22Rv1 (cell line): Measurements from ENCODE around the gene MAP3K5.

Source experiments
- H3K27ac ChIP-seq: fragments of 450-650 bp; 2 replicates; pipeline ENCODE4 v1.5.1; 2017
- ZFX ChIP-seq: fragments of 450-650 bp; IDR thresholded peaks from 2 replicates; pipeline ENCODE4 v1.6.1; 2017; ENCODE audit warnings: antibody characterized with exemption, borderline replicate concordance
- TF ChIP-seq, protein P1 (sequence below): fragments of 450-650 bp; IDR thresholded peaks from 2 replicates; pipeline ENCODE4 v1.5.1; 2017; ENCODE audit warnings: mild to moderate bottlenecking

Gene MAP3K5

DNA sequence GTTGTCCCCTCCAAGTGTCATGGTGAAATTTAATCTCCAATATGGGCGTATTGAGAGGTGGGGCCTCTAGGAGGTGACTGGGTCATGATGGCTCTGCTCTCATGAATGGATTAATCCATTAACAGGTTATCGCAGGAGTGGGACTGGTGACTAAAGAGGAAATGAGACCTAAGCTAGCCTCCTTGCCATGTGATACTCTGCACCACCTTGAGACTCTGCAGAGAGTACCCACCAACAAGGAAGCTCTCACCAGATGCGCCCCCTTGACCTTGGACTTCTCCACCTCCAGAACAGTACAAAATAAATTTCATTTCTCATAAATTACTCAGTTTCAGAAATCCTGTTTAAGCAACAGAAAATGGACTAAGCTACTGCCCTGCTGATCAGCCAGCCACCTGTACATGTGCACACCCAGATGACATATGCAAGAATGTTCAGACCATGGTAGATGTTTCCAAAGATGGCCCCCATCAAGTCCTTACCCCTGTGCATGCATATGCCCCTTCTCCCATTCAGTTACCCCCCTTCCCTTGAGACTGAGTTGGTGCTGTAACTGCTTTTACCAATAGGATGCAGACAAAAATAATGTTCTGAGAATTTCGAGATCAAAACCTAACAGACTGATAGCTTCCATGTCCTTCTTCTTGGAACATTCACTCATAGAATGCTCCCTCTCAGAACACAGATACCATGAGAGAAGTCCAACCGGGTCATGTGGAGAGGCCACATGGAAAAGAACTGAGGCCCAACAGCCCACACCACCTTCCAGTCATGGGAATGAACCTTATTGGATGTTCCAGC lies 28.4 kb downstream of the MAP3K5 start:
- H3K27ac ChIP-seq: no peak overlapping the region
- TF ChIP-seq, protein P1, sequence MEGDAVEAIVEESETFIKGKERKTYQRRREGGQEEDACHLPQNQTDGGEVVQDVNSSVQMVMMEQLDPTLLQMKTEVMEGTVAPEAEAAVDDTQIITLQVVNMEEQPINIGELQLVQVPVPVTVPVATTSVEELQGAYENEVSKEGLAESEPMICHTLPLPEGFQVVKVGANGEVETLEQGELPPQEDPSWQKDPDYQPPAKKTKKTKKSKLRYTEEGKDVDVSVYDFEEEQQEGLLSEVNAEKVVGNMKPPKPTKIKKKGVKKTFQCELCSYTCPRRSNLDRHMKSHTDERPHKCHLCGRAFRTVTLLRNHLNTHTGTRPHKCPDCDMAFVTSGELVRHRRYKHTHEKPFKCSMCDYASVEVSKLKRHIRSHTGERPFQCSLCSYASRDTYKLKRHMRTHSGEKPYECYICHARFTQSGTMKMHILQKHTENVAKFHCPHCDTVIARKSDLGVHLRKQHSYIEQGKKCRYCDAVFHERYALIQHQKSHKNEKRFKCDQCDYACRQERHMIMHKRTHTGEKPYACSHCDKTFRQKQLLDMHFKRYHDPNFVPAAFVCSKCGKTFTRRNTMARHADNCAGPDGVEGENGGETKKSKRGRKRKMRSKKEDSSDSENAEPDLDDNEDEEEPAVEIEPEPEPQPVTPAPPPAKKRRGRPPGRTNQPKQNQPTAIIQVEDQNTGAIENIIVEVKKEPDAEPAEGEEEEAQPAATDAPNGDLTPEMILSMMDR: no peak
- TF ChIP-seq ZFX: no peak

DNA sequence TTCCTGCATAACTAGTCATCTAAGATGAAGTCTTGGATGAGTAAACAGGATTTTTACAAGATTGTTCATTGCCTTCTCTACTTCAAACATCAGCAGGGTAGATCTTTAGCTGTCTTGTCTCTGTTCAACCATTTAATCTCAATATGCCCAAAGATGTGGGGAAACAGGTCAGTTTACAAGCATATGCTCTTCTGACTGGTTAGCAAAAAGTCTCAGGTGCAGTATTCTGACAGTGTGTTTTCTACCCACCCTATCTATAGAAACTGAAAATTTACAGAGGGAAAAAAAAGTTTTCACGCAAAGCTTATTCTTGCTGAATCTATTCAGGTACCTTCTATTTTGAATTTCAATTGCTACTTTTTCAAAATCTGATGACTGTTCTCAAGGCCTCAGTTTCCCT lies 29.0 kb downstream of the MAP3K5 start:
- no peak overlapping the region for H3K27ac ChIP-seq
- no peak for TF ChIP-seq ZFX
- TF ChIP-seq, protein P1: no peak

DNA sequence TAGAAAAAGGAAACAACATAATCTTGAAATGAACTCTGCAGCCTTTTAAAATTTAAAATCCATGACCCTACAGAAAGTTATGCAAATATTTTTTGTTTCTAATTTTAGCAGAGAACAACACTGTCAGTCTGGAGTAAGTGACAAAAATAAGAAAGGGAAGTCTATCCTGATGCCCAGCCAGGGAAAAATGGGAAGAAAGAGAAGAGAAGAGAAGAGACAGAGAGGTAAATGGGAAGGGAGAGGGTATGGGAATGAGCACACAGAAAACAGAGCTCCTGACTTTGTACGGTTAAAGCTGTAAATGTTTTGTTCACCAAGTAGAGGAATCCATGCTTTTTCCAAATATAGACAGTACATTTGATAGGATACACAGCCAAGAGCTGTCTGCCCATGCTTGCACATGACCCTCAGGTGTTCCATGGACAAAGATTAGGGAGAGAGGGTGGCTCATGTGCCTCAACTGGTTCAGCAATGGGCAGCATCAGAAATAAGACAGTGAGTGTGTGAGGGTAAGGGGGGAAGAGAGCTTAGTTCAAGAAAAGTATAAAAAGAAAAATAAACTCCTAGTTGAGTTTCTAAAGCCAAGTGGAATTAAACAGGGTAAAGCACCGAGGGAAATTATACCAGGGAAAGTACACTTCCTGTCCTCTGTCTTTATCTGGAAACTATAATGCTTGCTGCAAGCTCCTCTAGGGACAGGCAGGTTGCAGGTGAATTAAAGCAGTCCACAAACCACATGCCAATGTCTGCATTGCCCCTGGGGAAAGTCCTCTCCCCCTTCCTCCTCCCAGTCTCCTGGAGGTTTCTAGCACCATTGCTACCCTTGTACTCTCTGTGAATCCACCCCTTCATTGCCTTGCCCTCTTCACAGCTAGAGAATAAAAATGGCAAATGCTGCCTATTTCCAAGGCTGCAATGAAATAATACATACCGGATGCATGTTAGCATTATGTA lies 30.0 kb downstream of the MAP3K5 start:
- peak overlapping the region; percentile 44 for H3K27ac ChIP-seq
- TF ChIP-seq, protein P1: no peak
- no peak for TF ChIP-seq ZFX

DNA sequence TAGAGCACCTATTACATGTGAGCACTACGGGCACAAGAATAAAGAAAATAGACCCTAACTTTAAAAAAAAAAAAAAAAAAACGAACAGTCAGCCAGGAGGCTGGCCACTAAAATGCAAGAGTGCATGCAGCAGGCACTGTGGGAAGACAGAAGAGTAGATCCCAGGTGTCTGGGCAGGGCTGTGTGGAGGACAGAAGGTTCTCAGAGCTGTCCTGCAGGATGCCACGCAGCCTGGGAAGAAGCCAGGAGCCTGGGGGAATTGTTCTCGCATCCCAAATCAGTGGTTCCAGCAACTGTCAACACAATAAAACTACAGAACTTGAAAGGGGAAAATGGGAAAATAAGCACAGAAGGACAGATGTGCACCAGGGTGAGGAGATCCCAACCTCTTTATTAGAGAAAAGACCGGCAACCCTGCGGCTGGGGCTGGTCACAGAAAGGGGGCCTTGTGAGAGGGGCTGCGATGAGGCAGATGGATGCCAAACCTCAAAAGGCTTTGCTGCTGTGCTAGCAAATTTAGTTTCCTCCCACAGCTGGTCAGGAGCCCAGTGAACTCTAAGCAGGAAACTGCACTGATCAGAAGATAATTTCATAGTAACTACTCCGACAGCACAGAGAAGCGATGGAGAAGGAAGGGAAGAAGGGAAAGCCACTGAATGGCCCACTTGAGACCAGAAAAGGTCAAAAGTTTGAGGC lies 30.9 kb downstream of the MAP3K5 start:
- TF ChIP-seq, protein P1: no peak
- no peak for TF ChIP-seq ZFX
- peak overlapping the region; percentile 44 for H3K27ac ChIP-seq

DNA sequence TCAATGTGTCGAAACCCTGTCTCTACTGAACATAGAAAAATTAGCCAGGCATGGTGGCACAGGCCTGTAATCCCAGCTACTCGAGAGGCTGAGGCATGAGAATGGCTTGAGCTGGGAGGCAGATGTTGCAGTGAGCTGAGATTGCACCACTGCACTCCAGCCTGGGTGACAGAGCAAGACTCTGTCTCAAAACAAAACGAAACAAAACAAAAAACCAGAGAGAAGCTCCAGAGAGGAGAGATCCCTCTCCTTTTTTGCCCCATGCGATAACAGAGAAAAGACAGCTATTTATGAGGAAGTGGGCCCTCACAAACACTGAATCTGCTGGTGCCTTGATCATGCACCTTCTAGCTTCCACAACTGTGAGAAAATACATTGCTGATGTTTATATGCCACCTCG lies 31.5 kb downstream of the MAP3K5 start:
- H3K27ac ChIP-seq: peak overlapping the region; percentile 44; the same call in 1 of the 2 replicates

DNA sequence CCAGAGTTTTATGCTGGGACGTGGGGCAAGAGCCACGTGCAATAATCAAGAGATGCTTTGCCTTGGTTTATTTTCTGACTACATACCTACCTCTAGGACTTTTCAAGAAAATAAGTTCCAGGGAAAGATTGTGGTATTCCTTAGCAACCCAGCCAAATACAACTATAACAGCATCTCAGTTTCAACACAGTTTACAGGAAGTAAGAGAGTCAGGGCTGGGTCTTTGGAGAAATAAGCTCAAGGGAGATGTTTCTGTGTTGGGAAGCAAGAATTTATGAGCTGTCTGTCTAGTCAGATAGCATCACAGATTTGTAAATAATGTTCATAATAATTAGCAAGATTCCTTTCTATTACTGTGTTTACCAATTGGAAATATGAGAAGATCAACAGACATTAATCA lies 35.1 kb downstream of the MAP3K5 start:
- TF ChIP-seq ZFX: no peak
- TF ChIP-seq, protein P1: no peak
- H3K27ac ChIP-seq: no peak overlapping the region

DNA sequence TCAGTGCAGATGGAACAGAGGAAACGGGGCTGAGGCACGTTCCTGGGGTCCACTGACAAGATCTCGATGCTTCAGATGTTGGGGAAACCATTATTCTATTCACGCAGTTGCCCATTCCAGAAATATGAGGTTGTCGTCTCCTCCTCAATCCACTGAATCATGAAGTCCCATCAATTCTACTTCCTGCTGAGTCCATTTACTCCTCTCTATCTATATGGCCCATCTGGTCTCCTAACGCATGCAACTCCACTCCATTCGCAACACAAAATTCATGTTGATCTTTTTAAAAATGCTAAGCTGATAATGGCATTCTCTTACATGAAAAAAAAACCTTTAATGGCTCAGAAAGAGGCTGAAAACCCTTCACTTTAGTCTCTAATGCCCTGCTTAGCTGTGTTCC lies 37.5 kb downstream of the MAP3K5 start:
- H3K27ac ChIP-seq: no peak overlapping the region
- TF ChIP-seq ZFX: no peak
- TF ChIP-seq, protein P1: no peak
